NCI-H2171 (cell line): ENCODE data around the gene PAK1IP1.
"Not testable (repeated sequence)": the region's sequence is repeated elsewhere in the genome, so short reads cannot be mapped to it uniquely, and the experiment has no call there.

Experiments used
- DNase-seq: peaks from one replicate; lab custom pipeline; 2025; lab: John Stamatoyannopoulos, UW

PAK1IP1 gene

GRCh38 chr6:10694302-10695085 lies at the start of gene PAK1IP1, which contains the start of gene C6orf52:
TSS of gene PAK1IP1 (plus strand) at chr6:10694972. CDS start at chr6:10694986, 14 bp downstream.
TSS of gene C6orf52 (minus strand) at chr6:10694616. CDS start at chr6:10687550, 7,066 bp downstream.
- peak; percentile 93 for DNase-seq

GRCh38 chr6:10655508-10656055 lies 39.2 kb upstream of the PAK1IP1 start:
- DNase-seq, result no peak

GRCh38 chr6:10658910-10659698 lies 35.7 kb upstream of the PAK1IP1 start:
- DNase-seq, result no peak

- DNase-seq, result no peak
These were observed 34.9 kb upstream of the PAK1IP1 start for GRCh38 chr6:10659699-10660348.

- DNase-seq, result not testable (repeated sequence)
These were observed 34.2 kb upstream of the PAK1IP1 start for GRCh38 chr6:10660431-10661191.

- DNase-seq, result no peak
These were observed 32.6 kb upstream of the PAK1IP1 start for GRCh38 chr6:10662207-10662606.

- no peak for DNase-seq
These were observed 32.0 kb upstream of the PAK1IP1 start for GRCh38 chr6:10662742-10663141.

- DNase-seq, result not testable (repeated sequence)
These were observed 29.2 kb upstream of the PAK1IP1 start for GRCh38 chr6:10665595-10665994.

- DNase-seq, result no peak
These were observed 26.4 kb upstream of the PAK1IP1 start for GRCh38 chr6:10668126-10668917.

GRCh38 chr6:10676403-10676802 lies 18.4 kb upstream of the PAK1IP1 start:
- no peak for DNase-seq

- DNase-seq, result no peak
These were observed 16.3 kb upstream of the PAK1IP1 start for GRCh38 chr6:10678456-10678855.

- DNase-seq, result no peak
These were observed 13.0 kb upstream of the PAK1IP1 start for GRCh38 chr6:10681795-10682194.

GRCh38 chr6:10682355-10682988 lies 12.3 kb upstream of the PAK1IP1 start:
- DNase-seq, result no peak

- DNase-seq, result no peak
These were observed 10.2 kb upstream of the PAK1IP1 start for GRCh38 chr6:10684618-10685017.

- DNase-seq, result no peak
These were observed 9.5 kb upstream of the PAK1IP1 start for GRCh38 chr6:10685092-10685915.

- DNase-seq, result no peak
These were observed 7.9 kb upstream of the PAK1IP1 start for GRCh38 chr6:10686901-10687300.

GRCh38 chr6:10687582-10687981 lies 7.2 kb upstream of the PAK1IP1 start:
- peak; percentile 20 for DNase-seq

GRCh38 chr6:10690651-10691445 lies 3.9 kb upstream of the PAK1IP1 start:
- no peak for DNase-seq
